Bronchial epithelial cell (primary cell): Measurements from ENCODE around the gene TTC31. TPM values are rescaled to one million over a fixed set of nuclear protein-coding genes. Genes with fewer than 3 reads are reported as not detected.
A peak's percentile ranks its signal among the peaks of the same experiment; 100 is the strongest.

Experiments
- DNase-seq: peaks from one replicate; pipeline ENCODE4 v3.0.0-alpha.2; 2010; ENCODE audit warnings: low read depth
- FAIRE-seq: peaks from 2 replicates; lab custom pipeline; 2011; peaks lifted over from hg19 to GRCh38; lab: Jason Lieb, UNC
- H3K27me3 ChIP-seq: 2 replicates; pipeline ENCODE4 v1.5.1; 2011; ENCODE audit warnings: low read length; ENCODE audit not compliant: control insufficient read depth, insufficient read depth
- H3K36me3 ChIP-seq: 2 replicates; pipeline ENCODE4 v1.5.1; 2011; ENCODE audit warnings: low read length; ENCODE audit not compliant: control insufficient read depth, insufficient read depth
- H3K4me3 ChIP-seq: 2 replicates; pipeline ENCODE4 v1.5.1; 2011; ENCODE audit warnings: mild to moderate bottlenecking, low read depth, low read length, control low read depth
- CTCF ChIP-seq: IDR thresholded peaks from 2 replicates; pipeline ENCODE4 v1.5.1; 2011; ENCODE audit warnings: mild to moderate bottlenecking, moderate library complexity, low read length, control low read depth, inconsistent platforms; ENCODE audit not compliant: insufficient read depth, severe bottlenecking
- total RNA-seq: library from RNA; depleted of rRNA; stranded (reverse); fragments of >200 nt; gene quantifications from 2 replicates; pipeline ENCODE4 v1.2.1, GENCODE V29; 2014

TTC31 gene
- total RNA-seq, 1 donor from 2014 or later, result 5.8 TPM

- Histone ChIP-seq H3K27me3 (no peaks in the 10 kb centered on the region), H3K4me3 (no peak overlapping the region), H3K36me3 (peaks cover 11% of the 10 kb centered on the region)
- peak; percentile 28 for TF ChIP-seq CTCF
- DNase-seq, result peak; percentile 63
- FAIRE-seq, result no peak
These were observed 49.3 kb downstream of the TTC31 start for GRCh38 chr2:74532222-74532621.

- no peak for TF ChIP-seq CTCF
- Histone ChIP-seq H3K36me3 (peaks cover 7% of the 10 kb centered on the region), H3K4me3 (no peak overlapping the region), H3K27me3 (no peaks in the 10 kb centered on the region)
- FAIRE-seq (no peak), DNase-seq (no peak)
These were observed 50.6 kb downstream of the TTC31 start for GRCh38 chr2:74533464-74533863.

GRCh38 chr2:74534411-74534810 is 51.5 kb downstream of the TTC31 start:
- FAIRE-seq, result no peak
- no peak for DNase-seq
- Histone ChIP-seq H3K4me3 (no peak overlapping the region), H3K27me3 (no peaks in the 10 kb centered on the region), H3K36me3 (peaks cover 7% of the 10 kb centered on the region)
- TF ChIP-seq CTCF, result no peak

GRCh38 chr2:74535440-74535965 is 52.6 kb downstream of the TTC31 start:
- peaks cover 7% of the 10 kb centered on the region for H3K36me3 ChIP-seq
- TF ChIP-seq CTCF, result no peak
- H3K4me3 ChIP-seq, result no peak overlapping the region
- no peak for FAIRE-seq
- DNase-seq, result no peak
- H3K27me3 ChIP-seq, result no peaks in the 10 kb centered on the region

GRCh38 chr2:74536166-74536950 is 53.5 kb downstream of the TTC31 start:
- no peak for TF ChIP-seq CTCF
- Histone ChIP-seq H3K36me3 (peaks cover 7% of the 10 kb centered on the region), H3K4me3 (no peak overlapping the region), H3K27me3 (no peaks in the 10 kb centered on the region)
- FAIRE-seq, result no peak
- DNase-seq, result no peak

GRCh38 chr2:74537140-74537539 is 54.3 kb downstream of the TTC31 start:
- H3K36me3 ChIP-seq, result peaks cover 7% of the 10 kb centered on the region
- DNase-seq, result peak; percentile 77
- FAIRE-seq, result no peak
- TF ChIP-seq CTCF, result no peak
- no peaks in the 10 kb centered on the region for H3K27me3 ChIP-seq
- no peak overlapping the region for H3K4me3 ChIP-seq
